HG03457 (cell line): Measurements from ENCODE around the gene FKBP11.

Experiments used
- ATAC-seq: cut with Tn5 transposase; IDR thresholded peaks from one replicate; pipeline ENCODE4 v1.9.1; 2021; ENCODE audit warnings: moderate number of reproducible peaks; ENCODE audit not compliant: unreplicated experiment

FKBP11 gene

DNA sequence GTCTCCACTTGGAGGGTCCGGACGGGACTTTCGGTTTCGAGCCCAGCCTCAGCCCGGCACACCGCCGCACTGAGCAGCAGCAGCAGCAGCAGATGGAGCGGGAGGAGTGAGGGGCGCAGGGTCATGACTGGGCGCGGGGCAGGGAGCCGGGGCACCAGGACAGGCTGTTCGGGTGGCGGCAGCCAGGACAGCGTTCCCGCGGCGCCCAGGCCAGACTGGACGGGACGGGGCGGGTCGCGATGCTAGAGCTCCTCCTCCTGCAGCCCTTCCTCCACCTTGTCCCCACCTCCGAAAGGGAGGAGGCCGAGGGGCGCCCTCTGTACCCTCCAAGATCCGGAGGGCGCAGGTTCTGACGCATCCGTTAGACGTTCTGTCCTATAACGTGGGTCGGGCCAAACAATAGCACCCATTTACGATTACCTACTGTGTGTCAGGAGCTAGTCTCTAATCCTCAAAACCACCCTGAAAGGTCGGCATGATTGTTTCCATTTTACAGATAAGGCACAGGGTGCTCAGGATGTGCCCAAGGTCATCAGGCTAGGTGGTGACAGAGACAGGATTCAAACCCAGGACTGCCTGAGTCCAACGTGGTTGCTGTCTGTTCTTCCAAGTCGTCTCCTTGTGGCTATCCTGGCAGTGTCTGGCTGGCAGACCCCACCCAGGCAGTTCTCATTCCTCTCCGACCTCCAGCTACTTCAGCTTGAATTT is at the start of gene FKBP11:
FKBP11 (minus strand) TSS at position 189 of the 708 bp plus-strand sequence; CDS start at position 125, 64 bp downstream.
- ATAC-seq: peak; percentile 50

DNA sequence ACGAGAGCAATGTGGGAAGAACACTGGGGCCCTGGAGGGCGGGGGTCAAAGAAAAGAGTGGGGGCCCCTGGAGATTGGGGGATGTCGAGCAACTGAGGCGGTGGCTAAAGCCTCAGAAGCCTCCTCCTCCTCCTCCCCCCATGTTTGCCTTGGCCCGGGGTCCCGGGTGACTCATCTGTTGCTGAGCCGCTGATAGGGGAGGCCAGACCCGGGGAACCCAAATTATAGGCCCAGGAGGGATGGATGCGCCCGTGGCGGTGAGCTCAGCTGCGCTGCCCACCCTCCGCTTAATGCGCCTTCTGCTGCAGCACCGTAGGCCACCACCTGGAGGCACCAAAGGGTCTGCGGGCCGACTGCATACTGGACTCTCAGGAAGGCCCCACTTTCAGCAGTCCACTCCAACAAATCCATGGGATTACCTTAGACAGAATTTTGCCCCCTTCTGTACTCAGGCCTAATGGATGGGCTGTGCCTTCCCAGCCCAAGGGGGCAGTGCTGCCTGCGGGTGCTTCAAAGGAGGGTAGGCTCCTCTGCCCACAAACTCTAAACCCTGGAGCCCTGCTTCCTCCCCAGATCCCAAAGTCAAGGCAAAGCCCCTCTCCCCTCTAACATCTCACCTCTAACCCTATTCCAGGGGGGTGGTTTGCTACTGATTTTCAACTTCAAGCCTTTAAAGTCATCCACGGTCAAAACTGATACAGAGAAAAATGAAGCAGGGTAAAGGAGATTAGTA is 48.8 kb upstream of the FKBP11 start:
- no peak for ATAC-seq

DNA sequence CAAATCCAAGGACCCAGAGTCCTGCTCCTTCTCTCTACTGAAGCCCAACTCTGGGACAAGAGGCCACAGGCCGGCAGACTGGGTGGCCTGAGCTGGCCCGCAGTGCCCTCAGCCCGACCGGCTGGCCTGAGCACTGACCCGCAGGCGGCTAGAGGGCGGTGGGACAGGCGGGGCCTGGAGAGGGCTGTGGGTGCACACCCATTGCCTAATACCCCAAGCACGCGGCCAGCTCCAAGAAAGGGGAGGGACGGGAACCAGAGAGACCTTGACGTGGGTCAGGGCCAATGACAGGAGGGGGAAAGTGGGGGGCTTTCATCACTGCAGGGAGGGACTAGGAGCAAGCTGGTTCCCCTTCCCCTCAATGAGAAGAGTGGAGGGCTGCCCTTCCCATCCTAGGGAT is 48.2 kb upstream of the FKBP11 start:
- ATAC-seq: no peak

DNA sequence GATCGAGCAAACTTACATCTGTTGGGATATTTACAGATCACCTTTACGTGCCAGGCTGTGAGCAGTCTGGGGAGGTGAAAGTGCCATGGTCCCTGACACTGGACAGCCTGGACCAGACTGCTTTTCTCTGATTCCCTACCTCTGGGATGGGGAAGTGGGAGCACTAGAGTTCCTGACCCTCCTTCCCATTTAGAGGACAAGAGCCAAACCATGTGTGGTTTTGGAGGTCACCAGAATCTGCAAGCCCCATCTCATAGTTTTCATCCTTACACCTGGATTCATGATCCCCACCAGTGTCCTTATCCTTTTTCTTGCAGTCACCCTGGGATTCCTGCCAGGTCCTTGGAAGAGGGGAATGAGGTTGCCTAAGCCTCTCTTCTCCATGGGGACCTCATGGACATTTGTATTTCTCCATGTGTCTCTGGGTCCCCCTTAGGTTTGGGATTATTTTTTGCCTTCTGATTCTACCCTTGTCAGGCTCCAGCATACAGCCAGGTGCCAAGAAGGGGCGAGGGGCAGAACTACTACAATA is 47.7 kb upstream of the FKBP11 start:
- no peak for ATAC-seq

DNA sequence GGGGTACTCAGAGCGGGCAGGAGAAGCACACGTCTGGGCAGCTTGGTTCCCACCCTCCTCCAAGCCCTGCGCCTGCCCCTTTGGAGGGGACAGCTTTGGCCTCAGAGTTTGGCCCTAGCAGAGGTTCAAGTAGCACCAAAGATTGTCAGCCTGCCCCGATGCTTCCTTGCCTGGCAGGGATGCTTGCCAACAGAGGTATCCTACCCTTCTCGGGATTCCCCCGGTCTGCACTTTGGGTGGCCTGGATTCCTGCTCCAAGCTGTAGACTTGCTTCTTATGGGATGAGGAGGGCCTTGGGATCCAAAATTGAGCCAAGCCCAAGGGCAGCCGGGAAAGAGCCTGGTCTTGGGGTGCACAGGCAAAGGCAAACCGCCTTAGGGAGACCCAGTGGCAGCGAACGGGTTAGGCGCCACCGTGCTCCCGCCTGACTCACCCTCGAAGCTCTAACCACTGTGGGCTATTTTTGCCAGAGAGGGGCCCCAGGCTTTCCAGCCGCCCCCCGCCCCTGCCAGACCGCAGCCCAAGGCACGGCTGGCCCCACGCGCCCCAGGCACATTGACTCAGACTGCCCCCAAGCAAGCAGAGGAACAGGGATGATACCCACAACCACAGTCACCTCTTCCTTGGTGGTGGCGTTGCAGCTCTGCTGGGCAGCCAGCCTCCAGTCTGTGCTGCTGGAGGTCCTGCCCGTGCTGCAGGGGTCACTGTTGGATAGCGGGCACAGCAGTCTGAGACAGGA is 47.1 kb upstream of the FKBP11 start:
- no peak for ATAC-seq

DNA sequence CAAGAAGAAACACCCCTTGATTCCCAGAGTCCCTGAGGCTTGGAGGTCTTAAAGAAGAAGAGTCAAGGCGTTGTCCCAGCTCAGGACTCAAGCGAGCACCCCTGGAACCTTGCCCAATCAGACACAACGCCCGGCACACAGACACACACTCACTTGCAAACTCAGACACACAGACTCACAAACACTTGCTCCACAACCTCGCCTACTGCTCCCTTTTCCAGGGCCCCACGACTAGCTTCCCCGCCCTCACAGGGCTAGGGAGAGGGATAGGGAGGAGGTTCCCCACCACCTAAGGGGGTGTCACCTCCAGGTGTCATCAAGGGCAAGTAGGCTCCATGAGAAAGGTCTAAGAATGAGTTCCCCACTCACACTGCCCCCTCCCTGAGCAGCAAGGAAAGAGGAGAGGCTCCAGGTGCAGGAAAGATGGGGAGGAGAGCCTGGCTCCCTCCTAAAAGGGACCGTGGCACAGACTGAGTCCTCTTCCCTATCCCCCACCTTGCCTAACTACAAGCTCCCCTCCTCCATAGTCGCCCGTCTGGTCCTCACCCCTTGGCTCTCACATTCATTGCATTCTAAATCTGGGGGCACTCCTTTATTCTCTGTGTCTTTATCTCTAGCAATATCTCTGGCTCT is 45.5 kb upstream of the FKBP11 start:
- ATAC-seq: no peak

DNA sequence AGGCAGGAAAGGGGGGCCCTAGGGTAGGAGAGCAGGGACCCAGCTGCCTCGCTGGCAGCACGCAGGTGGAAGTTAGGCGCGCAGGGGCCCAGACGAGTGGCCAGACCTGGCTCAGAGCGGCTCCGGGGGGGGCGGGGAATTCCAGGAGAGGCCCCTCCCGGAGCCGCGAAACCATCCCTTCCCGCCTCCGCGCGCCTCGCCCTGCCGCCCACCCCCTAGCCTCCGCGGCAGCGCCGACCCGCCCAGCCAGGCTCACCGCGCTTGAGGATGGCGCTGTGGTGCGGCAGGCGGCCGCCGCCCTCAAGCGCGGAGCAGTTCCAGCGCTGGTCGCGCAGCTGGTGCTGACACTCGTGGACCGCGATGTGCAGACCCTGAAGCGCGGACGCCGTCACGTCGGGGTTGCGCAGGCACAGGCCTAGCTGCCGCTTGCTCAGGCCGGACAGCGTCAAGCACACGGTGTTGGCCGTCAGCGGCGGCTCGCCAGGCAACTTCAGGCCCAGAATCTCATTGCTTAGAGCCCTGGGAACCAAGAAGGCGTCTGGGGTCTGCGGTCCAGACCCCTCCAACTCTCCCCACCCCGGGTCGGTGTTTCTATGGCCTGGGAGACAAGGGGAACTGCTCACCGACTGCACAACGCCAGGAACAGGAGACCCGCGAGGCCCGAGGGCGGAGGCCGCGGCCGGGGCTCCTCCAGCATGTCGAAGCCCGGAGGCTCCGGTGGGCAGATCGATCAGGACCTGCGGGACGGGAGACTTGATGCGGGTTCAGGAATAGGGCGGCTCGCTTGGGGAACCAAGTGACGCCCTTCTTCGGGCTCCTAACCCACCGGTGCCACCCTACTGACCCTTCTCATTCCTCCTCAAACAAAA is 44.8 kb upstream of the FKBP11 start:
- ATAC-seq: no peak

DNA sequence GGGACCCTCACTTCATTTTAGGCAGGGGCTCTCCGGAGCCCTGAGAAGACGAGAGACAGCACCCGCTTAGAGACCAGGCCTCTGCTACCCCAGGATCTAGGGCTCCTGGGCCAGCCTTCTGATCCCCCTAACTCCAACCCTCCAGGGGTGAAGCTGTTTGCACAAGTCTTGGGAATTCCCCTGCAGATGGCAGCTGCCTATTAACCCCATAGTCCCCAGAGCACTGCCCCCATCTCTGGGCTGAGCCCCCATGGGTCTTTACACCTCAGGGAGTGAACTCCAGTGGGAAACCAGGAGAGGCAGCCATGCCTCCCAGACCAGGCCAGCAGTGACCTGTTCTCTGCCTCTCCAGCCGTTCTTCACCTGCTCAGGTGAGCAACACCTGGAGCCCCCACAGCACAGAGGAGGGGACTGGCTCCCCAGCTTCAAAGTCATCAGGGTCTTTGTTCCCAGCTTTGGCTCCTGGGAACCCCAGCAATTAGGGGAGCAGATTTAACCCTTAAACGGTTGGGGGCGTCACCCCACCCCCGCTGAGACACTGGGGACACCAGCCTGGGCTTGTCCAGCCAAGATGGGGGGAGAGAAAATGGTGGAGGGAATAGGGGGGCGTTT is 44.0 kb upstream of the FKBP11 start:
- ATAC-seq: no peak

DNA sequence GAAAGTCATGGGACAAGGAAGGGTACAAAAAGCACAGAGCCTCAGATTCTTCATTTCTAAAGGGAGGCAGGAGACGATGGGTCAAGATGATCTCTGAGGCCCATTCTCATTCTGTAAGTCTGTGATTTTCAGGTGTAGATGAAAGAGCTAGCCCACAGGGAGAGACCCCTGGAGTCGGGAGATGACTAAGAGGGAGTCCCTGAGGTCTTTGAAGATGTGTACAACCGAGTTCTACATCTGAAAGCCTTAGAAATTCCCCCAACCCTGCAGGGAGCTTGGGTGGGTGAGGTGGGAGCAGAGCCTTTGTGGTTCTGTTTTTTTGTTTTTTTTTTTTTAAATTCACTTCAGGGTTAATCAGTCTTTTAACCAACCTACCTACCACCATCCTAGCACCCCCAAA is 43.2 kb upstream of the FKBP11 start:
- ATAC-seq: no peak

DNA sequence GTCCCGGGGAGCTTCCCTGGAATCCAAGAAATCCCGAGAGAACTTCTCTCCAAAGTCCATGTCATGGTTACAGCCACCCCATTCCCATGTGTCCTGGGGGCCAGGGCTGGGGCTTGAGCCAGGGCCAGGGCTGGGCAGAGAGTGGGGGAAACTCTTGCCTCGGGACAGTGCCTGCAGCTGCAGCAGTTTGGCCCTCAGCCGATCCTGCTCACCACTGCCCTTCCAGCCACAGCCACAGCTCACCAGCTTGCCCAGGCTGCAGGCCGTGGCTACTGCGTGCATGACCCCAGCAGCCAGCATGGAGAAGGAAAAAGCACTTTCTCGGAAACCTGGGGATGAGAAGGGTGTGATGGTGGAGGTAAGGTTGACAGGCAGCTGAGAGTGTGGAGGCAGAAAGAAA is 42.7 kb upstream of the FKBP11 start:
- no peak for ATAC-seq

DNA sequence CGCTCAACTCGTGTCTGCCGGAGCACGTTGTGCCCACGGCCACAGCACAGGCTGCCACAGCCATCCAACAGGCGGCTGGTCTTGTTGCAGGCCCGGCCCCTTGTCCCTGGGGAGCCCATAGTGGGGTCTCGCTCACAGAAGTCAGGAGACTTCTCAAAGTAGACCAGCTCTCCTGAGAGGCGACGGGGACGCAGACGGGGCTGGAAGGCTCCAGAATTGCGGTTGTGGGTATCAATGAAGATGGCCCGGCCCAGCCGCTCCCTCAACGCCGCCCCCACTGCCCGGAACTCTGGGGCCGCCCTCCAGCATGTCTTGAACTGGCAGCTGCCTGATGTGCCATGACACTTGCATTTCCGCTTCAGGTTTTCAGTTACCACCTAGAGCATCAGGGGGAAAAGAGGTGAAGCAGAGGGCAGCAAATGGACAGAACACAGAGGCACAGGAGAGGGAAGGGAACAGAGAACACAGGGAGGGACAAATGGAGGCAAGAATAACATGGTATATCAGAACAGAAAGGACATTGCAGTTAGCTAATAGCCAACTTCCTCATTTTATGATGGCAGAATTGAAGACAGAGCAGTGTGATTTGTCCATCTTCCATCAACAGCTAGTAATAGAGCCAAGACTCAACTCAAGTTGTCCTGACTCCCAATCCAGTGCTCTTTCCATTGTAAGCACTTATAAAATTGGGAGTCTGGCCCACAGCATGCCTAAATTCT is 41.0 kb upstream of the FKBP11 start:
- ATAC-seq: no peak

DNA sequence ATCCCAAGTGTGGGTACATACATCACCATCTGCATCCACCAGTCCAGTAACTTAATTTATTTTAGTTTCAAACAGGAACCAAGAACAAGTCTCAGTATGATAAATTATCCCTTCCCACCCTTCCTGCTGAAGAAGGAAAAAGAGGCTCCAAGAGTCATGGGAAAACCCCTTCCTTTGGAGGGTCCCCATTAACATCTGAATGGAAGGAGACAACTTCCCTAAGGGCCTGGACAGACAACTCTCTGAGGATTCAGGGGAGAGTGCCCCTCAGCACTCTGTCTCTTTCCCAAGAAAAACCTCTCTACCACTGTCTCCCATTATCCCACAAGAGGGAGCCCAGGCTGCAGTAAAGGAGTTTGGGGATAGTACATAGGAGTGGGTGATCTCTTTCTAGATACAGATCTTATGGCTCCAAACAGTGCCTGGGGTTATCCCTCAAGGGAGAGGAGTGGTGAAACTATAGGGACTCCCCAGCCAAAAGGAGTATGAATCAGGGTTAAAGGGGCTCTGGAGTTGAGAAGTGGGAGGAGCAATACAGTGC is 40.1 kb upstream of the FKBP11 start:
- ATAC-seq: no peak

DNA sequence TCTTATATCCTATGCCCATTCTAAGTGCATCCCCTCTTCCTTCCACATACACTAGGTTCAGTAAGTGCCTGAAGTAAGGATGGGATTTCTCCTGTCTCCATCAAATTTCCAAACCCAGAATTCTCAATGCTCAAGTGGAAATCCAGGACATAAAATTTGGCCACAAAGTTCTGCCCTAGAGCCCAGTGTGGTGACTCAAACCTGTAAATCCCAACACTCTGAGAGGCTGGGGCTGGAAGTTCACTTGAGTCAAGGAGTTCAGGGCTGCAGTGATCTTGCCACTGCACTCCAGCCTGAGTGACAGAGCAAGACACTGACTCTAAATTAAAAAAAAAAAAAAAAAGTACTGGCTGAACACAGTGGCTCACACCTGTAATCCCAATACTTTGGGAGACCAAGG is 36.5 kb upstream of the FKBP11 start:
- no peak for ATAC-seq

DNA sequence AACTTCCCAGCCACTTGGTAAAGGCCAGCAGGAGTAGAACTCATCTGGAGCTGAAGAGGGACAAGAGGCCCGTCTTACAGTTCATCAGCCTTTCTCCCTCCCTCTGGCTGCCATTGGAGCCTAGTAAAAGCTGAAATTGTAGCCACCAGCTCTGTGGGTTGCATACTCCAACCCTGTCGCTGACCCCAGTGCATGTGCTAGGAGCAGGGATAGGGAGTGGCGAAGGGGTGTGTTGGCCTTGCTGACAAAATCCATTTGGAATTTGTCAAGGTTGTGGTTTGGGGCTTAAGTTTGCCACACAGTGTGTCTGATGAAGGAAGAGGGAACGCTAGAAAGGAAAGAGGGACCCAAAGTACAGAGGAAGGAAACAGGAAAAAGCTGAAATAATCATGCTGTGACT is 36.0 kb upstream of the FKBP11 start:
- no peak for ATAC-seq

DNA sequence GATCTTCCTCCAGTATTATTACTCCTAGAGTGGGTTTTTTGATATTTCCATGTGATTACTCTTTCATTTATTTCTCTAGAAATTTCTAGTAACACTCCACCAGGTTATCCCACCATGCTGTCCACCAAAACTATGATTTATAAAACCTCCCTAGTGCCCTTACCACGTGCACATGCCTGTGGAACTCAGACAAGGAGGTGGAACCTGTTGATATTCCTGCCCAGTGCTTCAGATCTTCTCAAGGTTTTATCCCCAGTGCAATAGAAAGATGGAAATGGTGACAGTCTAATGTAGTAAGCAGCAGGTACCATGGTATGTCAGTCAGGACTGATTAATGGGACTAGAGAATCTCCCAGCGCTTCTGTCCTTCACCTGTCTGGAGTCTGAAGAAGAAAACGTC is 35.5 kb upstream of the FKBP11 start:
- ATAC-seq: no peak

DNA sequence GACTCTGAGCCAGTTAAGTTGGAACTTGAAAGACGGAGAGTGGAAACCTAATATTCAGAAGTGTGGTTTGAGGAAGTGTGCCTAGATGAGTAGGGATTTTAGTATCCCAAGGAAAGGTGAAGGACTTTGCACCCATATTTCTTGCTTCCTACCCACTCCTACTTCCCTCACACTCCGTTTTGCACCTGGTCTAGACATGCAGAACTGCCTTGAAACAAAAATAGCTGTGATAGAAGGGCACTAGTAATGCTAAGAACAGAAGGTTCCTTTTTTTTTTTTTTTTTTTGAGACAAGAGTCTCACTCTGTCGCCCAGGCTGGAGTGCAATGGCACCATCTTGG is 32.7 kb upstream of the FKBP11 start:
- no peak for ATAC-seq

DNA sequence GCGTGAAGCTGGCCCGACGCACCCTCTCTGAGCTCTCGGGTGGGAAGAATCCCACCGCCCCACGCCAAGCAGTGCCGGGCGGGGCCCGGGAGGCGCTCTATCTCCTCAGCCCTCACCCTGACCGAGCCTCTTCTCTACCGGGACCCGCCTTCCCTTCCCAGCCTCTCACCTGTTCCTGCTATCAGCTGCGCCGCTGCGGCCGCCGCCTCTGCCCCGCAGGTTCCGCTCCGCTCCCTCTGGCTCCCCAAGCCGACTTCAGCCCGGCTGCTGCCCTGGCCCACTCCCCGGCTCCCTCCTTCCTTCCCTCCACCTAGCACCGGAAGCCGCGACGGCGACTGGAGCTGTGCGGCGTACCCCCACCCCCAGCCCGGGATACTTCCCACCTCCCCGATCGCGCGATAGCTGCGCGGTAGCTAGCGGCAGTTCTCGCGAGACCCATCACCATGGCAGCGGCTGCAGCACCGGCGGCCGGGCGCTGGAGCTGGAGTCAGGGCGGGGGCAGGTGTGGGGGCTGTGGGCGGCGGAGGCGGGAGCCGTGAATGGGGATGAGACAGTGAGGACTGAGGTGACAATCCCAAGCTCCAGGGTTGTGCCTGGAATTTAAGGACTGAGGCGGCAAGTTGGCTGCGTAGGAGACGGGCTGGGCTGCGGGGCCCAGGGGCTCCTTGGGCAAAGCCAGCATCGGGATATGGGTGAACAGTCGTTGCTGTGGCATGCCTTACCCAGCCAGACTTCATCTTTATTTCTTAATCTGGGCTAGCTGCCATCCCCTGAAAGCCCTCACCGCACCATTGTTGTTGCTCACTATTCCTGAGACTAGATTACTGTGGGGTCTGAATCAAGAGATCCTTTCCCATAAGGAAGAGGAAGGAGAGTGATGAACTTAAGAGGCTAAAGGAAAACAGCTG is 32.1 kb upstream of the FKBP11 start, which contains the start of gene ARF3:
ARF3 (minus strand) TSS at position 347 of the 908 bp plus-strand sequence. CDS start 16,392 bp downstream, outside the sequence.
- peak; percentile 65 for ATAC-seq
